GM12874 (cell line): ENCODE results near the gene SLC38A8.

Source experiments
- TF ChIP-seq, protein P1 (sequence below): IDR thresholded peaks from 2 replicates; pipeline ENCODE4 v1.5.1; 2011; ENCODE audit warnings: low read depth, mild to moderate bottlenecking, control low read depth, low read length, moderate library complexity; ENCODE audit not compliant: insufficient read depth

Gene SLC38A8

DNA sequence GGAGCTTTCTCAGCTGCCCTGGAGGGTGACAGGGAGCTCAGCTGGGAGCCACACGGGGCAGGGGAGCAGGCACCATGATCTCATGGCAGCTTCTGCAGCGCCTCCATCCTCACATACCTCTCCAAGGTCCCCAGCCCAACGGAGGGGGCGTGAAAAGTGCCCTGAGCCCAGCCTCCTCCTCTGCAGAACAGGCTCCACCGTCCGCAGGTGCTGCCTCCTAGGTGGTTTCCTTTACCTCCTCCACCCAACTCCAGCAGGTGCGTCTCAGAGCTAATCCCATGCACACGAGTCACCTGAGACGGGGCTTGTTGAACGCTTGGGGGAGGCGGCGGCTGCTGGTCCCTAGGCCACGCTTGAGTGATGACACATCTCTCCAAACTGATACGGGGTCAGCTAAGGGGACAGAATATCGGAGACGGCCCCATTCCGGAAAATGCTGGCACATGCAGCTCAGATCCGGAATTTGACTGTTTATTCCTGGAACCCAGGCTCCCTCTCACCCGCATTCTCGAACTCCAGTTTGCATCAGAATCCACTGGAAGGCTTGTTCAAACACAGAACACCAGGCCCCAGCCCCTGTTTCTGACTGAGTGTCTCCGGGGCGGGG lies 387 bp upstream of the SLC38A8 start:
- TF ChIP-seq, protein P1, sequence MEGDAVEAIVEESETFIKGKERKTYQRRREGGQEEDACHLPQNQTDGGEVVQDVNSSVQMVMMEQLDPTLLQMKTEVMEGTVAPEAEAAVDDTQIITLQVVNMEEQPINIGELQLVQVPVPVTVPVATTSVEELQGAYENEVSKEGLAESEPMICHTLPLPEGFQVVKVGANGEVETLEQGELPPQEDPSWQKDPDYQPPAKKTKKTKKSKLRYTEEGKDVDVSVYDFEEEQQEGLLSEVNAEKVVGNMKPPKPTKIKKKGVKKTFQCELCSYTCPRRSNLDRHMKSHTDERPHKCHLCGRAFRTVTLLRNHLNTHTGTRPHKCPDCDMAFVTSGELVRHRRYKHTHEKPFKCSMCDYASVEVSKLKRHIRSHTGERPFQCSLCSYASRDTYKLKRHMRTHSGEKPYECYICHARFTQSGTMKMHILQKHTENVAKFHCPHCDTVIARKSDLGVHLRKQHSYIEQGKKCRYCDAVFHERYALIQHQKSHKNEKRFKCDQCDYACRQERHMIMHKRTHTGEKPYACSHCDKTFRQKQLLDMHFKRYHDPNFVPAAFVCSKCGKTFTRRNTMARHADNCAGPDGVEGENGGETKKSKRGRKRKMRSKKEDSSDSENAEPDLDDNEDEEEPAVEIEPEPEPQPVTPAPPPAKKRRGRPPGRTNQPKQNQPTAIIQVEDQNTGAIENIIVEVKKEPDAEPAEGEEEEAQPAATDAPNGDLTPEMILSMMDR = no peak

DNA sequence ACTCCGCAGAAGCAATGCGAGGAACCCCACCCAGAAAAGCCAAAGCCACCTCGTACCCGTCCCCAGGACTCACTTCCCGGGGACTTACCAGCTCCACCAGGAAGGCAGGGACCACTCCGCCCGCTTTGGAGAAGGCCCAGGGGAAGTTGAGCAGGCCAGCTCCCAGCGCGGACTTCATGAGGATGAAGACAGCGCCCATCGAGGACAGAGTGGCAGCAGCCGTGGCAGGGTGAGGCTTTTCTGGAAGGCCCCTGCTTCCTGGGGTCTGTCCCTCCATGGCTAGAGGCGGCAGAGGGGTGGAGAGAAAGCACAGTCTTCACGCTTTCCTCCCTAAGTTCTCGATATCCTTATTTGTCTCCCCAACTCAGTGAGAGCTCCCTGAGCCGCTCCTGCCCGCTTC lies 714 bp downstream of the SLC38A8 start:
- TF ChIP-seq, protein P1 = no peak

GRCh38 chr16:84040823-84041820 lies 1.5 kb downstream of the SLC38A8 start:
- TF ChIP-seq, protein P1 = no peak

- TF ChIP-seq, protein P1 = no peak
Measured at GRCh38 chr16:84040226-84040822, 2.3 kb downstream of the SLC38A8 start.

GRCh38 chr16:84039696-84040095 lies 2.9 kb downstream of the SLC38A8 start:
- TF ChIP-seq, protein P1 = no peak

DNA sequence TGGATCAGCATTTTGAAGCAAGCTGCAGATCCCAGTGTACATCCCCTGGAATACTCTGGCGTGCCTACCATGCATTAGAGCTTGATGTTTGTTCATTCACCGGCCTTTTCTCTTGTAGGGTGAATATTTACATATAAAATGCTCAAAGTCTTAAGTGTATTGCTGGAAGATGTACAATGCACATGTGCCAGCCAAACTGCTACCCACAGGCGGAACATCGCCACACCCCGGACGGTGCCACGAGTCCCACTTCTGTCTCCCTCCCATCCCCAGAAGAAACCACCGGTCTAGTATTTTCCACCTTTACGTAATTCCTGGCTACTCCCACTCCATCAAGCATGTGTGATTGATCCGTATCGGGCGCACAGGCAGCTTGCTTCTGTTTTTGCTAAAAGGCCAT lies 4.1 kb downstream of the SLC38A8 start:
- TF ChIP-seq, protein P1 = no peak

DNA sequence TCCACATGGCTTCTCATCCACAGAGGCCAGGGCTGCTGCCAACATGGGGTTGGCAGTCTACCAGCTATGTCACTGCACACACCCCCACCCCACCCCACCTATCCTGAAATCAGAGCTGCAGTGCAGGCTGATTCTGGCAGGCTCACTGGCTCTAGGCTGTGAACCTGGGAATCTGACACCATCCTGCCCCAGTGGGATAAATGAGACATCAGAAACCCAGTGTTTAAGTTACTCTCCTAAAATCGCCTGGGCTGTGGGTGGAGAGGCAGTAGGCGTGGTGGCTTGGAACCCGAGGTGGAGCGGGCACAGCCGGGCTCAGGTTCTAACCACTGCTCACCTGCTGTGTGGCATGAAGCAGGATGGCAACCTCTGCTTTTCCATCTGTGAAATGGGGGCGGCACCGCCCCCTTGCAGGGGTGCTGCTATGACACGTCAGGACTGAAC lies 5.6 kb downstream of the SLC38A8 start:
- TF ChIP-seq, protein P1 = no peak
